RCC 7860 (cell line): ENCODE data around the gene RHBDD2.
A peak's percentile ranks its signal among the peaks of the same experiment; 100 is the strongest.

Experiments used
- DNase-seq: peaks from one replicate; pipeline ENCODE4 v3.0.0-alpha.2; 2015; ENCODE audit warnings: low spot score
- FAIRE-seq: peaks from 2 replicates; lab custom pipeline; 2012; peaks lifted over from hg19 to GRCh38; lab: Jason Lieb, UNC

Gene RHBDD2

DNA sequence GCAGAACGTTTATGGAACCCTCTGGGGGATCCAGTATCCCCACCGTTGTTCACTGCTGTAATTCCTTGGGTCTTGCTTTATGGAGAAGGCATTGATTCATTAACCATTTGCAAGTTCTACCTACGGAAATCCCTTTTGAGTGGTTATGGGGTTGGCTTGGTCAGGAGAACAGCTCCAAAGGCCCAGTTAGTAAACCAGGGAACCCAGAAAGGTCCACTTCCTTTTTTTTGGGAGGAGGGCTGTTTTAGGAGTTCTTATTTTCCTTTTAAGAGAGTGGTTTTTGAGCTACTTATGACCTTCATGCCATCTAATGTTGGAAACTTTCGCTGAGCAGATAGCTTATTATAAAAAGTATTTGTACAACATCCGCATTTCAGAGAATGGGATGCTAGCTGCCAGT is 37.4 kb downstream of the RHBDD2 start:
- no peak for DNase-seq
- no peak for FAIRE-seq

DNA sequence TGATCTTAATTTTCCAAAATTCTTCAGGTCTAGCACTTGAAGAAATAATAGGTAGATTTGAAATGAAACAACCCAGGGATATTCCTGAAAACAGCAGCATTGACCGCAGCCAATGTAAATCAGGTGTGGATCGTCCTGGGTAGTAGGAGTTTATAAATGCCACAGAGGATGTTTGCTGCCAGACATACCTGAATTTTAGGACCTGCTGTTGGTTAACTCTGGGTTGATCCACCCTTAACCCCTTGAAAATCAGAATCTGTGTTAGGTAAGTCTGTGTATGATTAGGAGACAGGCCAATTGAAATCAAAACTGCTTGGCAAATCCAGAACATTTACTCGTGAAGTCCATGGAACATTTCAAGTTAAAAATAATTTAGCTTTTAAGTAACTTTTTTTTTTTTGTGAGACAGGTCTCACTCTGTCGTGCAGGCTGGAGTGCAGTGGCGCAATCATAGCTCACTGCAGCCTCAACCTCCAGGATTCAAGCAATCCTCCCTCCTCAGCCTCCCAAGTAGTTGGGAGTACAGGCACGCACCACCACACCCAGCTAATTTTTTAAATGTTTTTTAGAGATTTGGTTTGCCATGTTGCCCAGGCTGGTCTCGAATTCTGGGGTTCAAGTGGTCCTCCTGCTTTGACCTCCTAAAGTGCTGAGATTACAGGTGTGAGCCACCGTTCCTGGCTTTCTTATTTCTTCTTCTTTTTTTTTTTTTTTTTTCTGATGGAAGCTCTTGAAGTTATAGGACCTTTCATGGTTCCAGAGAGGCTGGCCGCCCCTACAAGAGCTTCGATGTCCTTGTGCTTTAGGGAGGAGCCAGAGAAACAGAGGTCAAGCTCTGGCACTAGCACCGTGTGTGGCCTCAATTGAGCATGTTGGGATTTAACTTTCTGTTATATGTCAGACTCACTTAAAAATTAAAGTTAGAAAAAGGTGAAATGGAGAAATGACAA is 38.1 kb downstream of the RHBDD2 start:
- FAIRE-seq: no peak
- DNase-seq: no peak

DNA sequence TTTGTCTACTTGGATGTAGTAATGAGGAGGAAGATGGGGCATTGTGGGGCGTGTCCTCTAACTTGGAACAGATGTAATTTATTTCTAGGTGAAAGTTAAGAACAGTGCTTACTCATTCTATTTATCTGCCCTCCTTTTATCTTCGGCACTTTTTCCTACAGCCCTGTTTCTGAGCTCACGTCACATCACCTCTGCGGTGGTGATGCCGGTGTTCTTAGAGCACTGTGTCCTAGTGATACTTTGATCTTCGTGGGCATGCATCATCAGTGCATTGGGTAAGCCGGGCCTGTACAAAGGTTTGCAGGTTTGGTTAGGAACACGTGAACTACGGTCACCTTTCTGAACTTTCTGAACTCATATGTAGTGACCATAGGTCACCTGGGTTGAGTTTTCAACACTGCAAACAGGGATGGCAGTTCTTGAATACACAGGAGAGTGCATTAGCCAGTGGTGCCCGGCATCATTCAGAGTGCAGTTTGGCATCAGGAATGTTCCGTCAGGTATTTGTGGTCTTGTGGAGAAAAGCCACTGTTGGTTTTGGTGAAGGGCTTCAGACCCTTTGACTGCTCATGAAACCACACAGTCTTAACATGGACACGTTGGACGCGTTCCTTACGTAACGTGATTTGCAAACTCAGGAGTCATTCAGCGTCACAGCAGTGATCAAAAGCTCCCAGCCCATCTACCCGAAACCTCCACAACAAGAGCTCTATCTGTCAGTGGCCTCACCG is 41.8 kb downstream of the RHBDD2 start:
- FAIRE-seq (no peak), DNase-seq (no peak)

DNA sequence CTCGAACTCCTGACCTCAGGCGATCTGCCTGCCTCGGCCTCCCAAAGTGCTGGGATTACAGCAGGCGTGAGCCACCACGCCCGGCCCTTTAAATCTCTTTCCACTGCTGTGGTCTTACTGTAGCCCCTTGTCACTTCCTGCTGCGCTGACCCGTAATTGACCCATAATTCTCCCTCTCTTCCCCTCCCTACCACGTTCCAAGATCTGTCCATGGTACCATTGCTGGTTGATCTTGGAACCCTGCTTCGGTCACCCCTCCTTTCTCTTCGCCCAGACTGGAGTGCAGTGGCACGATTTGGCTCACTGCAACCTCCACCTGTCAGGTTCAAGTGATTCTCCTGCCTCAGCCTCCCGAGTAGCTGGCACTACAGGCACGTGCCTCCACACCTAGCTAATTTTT is 42.6 kb downstream of the RHBDD2 start:
- DNase-seq (no peak), FAIRE-seq (no peak)

DNA sequence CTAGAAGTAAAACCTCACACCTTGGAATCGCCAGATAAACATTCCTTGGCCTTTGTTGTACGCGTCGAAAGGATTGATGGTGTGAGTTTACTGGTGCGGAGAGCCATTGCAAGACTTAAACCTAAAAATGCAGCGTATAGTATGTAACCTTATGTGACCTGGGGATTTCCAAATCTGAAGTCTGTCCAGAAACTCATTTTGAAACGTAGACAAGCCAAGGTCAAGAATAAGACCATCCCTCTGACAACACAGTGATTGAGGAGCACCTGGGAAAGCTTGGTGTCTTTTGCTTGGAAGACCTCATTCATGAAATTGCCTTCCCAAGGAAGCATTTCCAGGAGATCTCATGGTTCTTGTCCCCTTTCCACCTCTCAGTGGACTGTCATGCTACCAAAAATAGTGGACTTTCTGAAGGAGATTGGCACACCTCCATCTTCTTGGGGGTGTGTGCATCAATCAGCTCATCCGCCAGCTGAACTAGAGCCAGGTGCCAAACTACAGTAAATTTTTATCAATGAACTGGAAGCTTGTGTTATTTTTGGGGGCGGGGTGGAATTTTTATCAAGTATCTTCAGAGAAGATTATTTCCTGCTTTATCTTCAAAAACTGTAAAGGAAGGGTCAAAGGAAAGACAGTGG is 44.3 kb downstream of the RHBDD2 start:
- FAIRE-seq (no peak), DNase-seq (no peak)

DNA sequence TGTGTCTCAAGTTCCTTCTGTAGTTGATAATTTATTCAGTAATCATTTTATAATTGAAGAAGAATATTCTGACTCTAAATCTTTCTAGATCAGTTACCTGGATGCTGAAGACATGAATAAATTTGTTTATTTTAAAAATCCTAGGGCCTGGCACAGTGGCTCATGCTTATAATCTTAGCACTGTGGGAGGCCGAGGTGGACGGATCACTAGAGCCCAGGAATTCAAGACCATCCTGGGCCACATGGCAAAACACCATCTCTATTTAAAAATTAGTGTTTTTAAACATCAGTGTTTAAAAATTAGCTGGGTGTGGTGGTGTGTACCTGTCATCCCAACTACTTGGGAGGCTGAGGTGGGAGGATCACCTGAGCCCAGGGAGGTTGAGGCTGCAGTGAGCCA is 45.4 kb downstream of the RHBDD2 start:
- FAIRE-seq (no peak), DNase-seq (no peak)

DNA sequence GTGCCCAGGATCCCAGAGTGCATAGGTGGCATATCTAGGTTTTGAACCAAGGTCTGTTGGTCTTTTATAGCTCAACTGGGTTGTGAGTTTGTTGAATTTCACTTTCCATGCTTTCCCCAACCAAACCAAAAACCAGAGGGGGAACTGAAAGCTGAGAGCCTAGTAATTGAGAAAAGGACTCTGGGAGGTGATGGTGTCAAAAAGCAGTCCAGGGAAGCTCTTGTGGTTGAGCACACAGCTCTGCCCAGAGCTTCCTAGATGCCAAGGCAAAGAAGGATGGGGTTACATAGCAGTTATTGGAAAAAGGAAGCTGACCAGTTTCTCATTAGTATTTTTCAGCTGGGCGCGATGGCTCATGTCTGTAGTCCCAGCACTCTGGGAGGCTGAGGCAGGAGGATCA is 46.1 kb downstream of the RHBDD2 start:
- DNase-seq (no peak), FAIRE-seq (no peak)

DNA sequence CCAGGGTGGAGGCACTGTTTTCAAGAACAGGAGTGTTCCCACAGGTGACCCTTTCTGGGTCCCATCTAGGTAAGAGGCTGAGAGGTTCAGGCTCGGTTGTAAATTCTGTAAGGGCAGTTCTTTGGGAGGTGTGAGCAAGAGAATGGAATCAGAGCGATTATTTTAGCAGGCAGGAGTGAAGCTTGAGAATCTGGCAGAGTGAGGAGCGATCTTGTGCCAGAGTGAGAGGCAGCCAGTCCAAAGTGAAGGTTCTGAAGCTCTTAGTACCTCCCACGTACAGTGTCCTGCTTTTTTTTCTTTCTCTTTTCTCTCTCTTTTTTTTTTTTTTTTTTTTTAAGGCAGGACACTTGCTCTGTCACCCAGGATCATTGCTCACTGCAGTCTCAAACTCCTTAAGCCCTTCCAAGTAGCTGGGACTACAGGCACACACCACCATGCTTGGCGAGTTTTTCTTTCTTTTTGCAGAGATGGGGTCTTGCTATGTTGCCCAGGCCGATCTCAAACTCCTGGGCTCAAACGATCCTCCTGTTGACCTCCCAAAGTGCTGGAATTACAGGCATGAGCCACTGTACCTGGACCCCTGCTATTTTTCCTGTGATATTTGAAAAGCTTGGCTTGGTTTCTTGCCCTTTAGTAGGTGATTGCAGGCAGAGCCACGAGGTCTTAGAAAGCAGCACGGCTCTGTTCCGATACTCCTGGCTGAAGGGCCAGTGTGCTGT is 47.0 kb downstream of the RHBDD2 start:
- FAIRE-seq (no peak), DNase-seq (no peak)

DNA sequence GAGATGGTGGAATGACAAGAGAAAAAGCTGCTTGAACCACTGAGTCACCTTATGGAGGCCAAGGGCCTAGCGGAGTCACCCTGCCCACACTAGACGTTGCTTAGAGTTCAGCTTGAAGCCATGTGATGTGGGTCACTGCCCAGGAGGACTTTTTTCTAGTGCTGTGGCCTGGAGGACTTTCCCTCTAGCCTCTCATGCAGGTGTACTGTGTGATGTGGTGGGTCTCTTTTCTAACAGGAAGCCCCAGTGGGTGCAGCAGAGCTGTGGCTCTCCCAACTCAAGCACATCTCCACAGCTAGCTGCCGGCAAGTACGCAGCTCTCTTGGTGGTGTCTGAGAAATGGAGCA is 49.7 kb downstream of the RHBDD2 start:
- DNase-seq (peak; percentile 57), FAIRE-seq (no peak)

DNA sequence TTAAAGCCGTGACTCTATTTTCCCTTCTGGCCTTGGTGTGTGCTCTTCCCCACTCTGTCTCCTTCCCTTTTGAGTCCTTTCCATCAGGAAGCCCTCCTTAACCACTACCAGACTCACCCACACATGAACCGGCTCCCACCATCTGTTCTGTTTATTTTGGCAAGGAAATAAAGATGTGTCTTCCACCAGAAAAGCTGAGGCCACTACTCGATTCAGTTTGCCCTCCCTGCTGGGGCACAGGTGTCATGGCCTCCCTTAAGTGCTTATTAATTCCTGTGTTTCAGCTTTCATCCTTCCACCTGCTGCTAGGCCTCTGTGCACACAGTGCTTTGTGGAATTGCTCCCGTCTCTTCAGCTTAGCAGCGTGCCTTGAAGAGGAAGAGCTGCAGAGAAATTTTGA is 52.8 kb downstream of the RHBDD2 start:
- no peak for FAIRE-seq
- no peak for DNase-seq

DNA sequence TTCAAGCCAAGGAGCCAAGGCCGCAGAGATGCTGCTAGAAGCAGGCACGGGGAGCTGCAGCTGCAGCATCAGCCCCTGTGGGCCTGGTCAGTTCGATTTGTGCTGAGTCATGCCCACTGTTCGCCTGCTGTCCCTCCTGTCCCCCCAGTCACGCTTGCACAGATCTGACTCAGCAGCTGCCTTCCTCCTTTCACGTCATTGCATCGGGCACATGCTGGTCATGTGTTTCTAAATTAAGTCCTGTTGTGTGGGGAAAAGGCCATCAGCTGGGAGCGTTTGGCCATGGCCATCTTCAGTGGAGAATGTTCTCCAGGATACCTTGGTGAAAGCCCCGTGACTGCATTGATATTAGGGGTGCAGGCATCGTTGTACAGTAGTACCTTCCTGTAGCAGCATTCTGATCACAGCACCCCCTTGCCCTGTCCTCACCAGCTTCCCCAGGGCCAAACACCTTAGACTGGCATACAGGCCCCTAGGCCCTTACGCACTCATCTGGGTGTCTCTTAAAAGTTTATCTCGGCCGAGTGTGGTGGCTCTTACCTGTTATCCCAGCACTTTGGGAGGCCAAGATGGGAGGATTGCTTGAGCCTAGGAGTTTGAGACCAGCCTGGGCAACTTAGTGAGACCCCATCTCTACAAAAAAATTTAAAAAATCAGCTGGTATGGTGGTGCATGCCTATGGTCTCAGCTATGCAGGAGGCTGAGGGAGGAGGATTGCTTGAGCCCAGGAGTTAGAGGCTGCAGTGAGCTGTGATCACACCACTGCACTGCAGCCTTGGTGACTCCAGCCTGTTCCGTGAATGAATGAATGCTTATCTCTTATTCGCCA is 59.3 kb downstream of the RHBDD2 start:
- FAIRE-seq (peak; percentile 83), DNase-seq (peak; percentile 95)
